Cardiac fibroblast (primary cell): ENCODE data around the gene OSBPL10.

Source experiments
- DNase-seq, 2 donors: peaks; one replicate each; pipeline versions ENCODE4 v3.0.0 to v3.0.0-alpha.2; 2010; ENCODE audit warnings: low read depth in 2 of 2
- H3K4me3 ChIP-seq, 2 donors: replicated peaks in 1 of 2; 1 replicate in 1 of 2; 2 replicates in 1 of 2; pipeline ENCODE4 v1.5.1; 2011; ENCODE audit warnings: low read depth in 2 of 2, low read length in 2 of 2, mild to moderate bottlenecking in 2 of 2, moderate library complexity in 1 of 2
- TF ChIP-seq, protein P1 (sequence below): IDR thresholded peaks from one replicate; pipeline ENCODE4 v1.5.1; 2011; ENCODE audit warnings: low read depth, mild to moderate bottlenecking, low read length, inconsistent platforms

OSBPL10 gene

DNA sequence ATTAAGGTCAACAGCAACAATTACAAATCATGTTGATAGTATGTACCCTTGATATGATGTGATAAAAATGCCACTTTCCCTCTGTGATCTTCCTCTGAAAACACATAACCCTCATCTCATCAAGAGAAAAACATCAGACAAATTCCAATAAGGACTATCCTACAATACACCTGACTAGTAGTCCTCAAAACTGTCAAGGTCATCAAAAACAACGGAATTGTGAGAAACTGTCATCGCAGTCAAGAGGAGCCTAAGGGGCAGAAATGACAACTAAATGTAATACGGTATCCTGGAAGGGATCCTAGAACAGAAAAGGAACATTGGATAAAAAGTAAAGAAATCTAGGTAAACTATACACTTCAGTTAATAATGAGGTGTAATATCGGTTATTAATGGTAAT is 59.2 kb downstream of the OSBPL10 start:
- DNase-seq: no peak
- no peak overlapping the region for H3K4me3 ChIP-seq
- TF ChIP-seq, protein P1, sequence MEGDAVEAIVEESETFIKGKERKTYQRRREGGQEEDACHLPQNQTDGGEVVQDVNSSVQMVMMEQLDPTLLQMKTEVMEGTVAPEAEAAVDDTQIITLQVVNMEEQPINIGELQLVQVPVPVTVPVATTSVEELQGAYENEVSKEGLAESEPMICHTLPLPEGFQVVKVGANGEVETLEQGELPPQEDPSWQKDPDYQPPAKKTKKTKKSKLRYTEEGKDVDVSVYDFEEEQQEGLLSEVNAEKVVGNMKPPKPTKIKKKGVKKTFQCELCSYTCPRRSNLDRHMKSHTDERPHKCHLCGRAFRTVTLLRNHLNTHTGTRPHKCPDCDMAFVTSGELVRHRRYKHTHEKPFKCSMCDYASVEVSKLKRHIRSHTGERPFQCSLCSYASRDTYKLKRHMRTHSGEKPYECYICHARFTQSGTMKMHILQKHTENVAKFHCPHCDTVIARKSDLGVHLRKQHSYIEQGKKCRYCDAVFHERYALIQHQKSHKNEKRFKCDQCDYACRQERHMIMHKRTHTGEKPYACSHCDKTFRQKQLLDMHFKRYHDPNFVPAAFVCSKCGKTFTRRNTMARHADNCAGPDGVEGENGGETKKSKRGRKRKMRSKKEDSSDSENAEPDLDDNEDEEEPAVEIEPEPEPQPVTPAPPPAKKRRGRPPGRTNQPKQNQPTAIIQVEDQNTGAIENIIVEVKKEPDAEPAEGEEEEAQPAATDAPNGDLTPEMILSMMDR: no peak

DNA sequence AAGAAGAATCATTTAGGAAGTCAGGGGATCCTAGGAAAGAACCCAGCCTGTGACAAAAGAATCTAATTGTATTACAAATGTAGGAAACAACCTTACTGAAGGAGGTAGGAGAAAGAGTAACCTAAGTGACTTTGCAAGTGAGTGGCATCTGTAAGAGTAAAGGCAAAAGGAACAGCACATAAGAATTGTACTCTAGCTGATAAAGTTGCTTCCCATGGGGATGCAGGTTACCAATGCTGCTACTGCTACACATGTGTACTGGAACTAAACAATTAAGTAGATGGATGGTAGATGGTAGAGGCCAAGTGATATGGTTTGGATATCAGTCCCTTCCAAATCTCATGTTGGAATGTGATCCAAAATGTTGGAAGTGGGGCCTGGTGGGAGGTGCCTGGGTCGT is 60.8 kb downstream of the OSBPL10 start:
- TF ChIP-seq, protein P1: no peak
- DNase-seq: no peak

DNA sequence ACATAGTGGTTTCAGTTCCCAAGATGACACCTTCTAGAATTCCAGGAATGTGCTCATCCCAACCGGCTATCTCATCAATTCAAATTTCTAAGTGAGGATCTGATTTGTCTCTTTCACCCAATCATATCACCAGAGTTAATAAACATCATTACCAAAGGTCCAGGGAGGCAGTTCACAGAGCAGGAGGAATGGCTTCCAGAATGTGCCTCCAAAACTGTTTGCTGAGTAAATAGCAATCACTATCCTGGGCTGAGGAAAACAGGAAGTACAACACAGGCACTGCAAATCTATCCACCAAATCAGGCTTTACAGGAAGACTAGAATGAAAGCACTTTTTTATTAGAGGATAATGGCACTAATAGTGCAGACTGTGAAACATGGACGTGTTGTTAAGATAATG is 61.5 kb downstream of the OSBPL10 start:
- TF ChIP-seq, protein P1: no peak
- H3K4me3 ChIP-seq: no peak overlapping the region
- DNase-seq: no peak

More for the DNA sequence above, 60.8 kb downstream of the OSBPL10 start:
- no peak overlapping the region for H3K4me3 ChIP-seq

DNA sequence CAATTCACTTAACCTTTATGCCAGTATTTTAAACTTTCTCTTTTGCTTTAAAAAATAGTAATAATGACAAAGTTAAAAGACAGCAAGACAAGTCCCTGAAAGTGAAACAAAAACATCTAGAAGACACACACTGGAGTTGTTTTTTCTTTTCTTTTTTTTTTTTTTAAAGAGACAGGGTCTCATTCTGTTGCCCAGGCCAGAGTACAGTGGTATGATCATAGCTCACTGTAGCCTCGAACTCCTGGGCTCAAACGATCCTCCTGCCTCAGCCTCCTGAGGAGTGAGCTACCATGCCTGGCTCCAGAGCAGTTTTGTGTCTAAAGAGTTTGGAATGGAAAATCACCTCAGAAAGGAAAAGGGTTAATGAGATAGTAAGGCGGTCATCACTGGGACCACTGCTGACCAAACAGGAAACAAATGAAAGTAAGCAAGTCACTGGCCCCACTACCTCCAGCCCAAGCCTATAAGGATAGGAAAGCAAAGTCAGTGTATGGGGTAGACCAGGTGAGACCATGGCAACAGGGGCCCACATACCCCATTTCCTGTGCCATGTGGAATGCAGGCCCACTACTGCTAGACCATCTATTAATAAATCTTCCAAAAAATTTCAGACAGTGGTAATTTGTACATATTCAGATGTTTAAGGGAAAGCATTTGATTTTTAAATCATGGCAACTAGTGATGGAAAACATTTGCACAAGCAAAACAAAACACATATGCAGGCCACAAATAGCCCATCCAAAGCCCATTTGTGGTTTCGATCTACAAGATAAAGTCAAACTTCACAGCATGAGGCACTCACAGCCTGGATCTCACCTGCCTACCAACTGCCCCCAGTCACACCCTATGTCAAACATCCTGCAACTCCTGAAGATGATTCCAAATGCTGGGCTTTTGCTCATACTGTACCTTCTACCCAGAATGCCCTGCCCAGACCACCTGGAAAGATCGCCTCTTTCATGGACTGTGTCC is 62.6 kb downstream of the OSBPL10 start:
- TF ChIP-seq, protein P1: no peak
- H3K4me3 ChIP-seq: no peak overlapping the region
- peak; percentile 24 to 34 for DNase-seq

DNA sequence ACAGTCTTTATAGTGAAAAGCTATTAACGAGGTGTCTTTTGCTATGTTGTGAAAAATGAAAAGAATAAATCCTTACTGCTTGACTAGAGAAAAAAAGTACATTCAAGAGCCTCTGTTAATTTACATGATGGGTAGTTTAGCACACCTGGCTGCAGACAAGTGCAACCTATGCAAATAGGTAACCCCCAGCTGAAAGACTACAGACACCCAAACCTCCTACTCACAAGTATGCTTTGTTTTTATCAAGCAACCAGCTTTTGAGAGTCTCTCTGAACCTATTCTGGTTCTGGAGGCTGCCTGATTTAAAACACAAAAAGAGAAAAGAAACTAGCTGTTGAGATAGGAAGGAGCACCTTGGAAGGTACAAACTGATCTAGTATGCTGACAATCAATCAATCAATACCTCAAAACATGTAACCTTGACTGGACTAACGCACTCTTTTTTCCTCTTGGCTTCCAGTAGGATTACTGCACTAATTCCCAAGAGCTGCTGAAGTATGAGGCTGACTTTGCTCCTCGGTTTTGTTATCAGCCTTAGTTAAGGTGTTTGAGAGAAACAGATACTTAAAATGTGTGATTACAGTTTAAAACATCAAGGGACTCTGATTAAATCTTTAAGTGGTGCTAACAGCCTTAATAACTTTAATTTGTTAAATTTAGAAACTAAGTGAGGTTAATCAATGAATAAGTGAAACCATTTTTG is 63.6 kb downstream of the OSBPL10 start:
- TF ChIP-seq, protein P1: no peak
- H3K4me3 ChIP-seq: no peak overlapping the region
- peak; percentile 16 to 25 for DNase-seq

DNA sequence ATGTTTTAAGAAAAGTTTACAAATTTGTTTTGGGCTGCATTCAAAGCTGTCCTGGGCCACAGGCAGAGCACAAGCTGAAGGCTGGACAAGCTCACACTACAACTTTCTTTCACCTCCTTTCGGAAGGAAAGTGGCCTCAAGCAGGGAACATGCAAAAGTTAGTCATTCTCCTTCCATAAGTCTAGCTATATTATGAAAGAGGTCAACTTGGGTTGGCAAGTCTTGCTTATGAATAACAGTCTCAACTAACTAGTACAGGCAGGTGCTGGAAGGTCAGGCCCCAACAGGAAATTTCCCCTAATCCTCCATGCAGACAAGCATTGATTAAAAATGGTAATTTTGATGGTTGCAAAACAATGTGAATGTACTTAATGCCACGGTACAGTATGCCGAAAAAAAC is 69.4 kb downstream of the OSBPL10 start:
- TF ChIP-seq, protein P1: no peak
- H3K4me3 ChIP-seq: no peak overlapping the region
- DNase-seq: peak in 1 of 2 donors; percentile 42
